OCI-LY1 (cell line): ENCODE measurements around the gene RAB25.

ENCODE experiments used
- CTCF ChIP-seq: fragments of 200-600 bp; sonication (generic), shearing (Covaris generic); IDR thresholded peaks from 2 replicates; pipeline ENCODE4 v1.5.1; 2017; ENCODE audit warnings: mild to moderate bottlenecking, antibody characterized with exemption, low read length, moderate library complexity, mixed read lengths
- EZH2 ChIP-seq: fragments of 200-600 bp; sonication (generic), shearing (Covaris generic); IDR thresholded peaks from 2 replicates; pipeline ENCODE4 v1.8.0; 2017; ENCODE audit warnings: borderline replicate concordance, mixed run types, mild to moderate bottlenecking, antibody characterized with exemption, low read length, moderate library complexity, mixed read lengths

GRCh38 chr1:156062189-156062588 is 1.2 kb downstream of the RAB25 start:
- TF ChIP-seq CTCF (no peak), EZH2 (no peak)
